ENCODE results near the gene NVL.

NVL gene

GRCh38 chr1:224271106-224271505 is 58.9 kb downstream of the NVL start:
- no peak for TF ChIP-seq CTCF (IDR thresholded peaks at IDR 0.05; ENCODE audit: extremely low read depth, missing control alignments)
- no peak for DNase-seq (ENCODE audit: low spot score)

GRCh38 chr1:224267925-224268324 is 62.0 kb downstream of the NVL start:
- TF ChIP-seq CTCF (IDR thresholded peaks at IDR 0.05; ENCODE audit: extremely low read depth, missing control alignments): no peak
- DNase-seq (ENCODE audit: low spot score): no peak

- TF ChIP-seq CTCF (IDR thresholded peaks at IDR 0.05; ENCODE audit: extremely low read depth, missing control alignments): no peak
- DNase-seq (ENCODE audit: low spot score): no peak
Observed at GRCh38 chr1:224266915-224267856, 62.8 kb downstream of the NVL start.

GRCh38 chr1:224266105-224266914 is 63.7 kb downstream of the NVL start:
- peak; percentile 31 for DNase-seq (ENCODE audit: low spot score)
- no peak for TF ChIP-seq CTCF (IDR thresholded peaks at IDR 0.05; ENCODE audit: extremely low read depth, missing control alignments)

GRCh38 chr1:224264321-224264720 is 65.7 kb downstream of the NVL start:
- no peak for DNase-seq (ENCODE audit: low spot score)
- no peak for TF ChIP-seq CTCF (IDR thresholded peaks at IDR 0.05; ENCODE audit: extremely low read depth, missing control alignments)

GRCh38 chr1:224262373-224263054 is 67.5 kb downstream of the NVL start:
- TF ChIP-seq CTCF (IDR thresholded peaks at IDR 0.05; ENCODE audit: extremely low read depth, missing control alignments): no peak
- DNase-seq (ENCODE audit: low spot score): no peak

All from GM20000 (cell line).